Measurements from ENCODE around the gene TNKS1BP1. TPM values are rescaled to one million over a fixed set of nuclear protein-coding genes. Genes with fewer than 3 reads are reported as not detected.

TNKS1BP1 gene, protein sequence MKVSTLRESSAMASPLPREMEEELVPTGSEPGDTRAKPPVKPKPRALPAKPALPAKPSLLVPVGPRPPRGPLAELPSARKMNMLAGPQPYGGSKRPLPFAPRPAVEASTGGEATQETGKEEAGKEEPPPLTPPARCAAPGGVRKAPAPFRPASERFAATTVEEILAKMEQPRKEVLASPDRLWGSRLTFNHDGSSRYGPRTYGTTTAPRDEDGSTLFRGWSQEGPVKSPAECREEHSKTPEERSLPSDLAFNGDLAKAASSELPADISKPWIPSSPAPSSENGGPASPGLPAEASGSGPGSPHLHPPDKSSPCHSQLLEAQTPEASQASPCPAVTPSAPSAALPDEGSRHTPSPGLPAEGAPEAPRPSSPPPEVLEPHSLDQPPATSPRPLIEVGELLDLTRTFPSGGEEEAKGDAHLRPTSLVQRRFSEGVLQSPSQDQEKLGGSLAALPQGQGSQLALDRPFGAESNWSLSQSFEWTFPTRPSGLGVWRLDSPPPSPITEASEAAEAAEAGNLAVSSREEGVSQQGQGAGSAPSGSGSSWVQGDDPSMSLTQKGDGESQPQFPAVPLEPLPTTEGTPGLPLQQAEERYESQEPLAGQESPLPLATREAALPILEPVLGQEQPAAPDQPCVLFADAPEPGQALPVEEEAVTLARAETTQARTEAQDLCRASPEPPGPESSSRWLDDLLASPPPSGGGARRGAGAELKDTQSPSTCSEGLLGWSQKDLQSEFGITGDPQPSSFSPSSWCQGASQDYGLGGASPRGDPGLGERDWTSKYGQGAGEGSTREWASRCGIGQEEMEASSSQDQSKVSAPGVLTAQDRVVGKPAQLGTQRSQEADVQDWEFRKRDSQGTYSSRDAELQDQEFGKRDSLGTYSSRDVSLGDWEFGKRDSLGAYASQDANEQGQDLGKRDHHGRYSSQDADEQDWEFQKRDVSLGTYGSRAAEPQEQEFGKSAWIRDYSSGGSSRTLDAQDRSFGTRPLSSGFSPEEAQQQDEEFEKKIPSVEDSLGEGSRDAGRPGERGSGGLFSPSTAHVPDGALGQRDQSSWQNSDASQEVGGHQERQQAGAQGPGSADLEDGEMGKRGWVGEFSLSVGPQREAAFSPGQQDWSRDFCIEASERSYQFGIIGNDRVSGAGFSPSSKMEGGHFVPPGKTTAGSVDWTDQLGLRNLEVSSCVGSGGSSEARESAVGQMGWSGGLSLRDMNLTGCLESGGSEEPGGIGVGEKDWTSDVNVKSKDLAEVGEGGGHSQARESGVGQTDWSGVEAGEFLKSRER (N-terminal part only)
- total RNA-seq, result 10 to 100 TPM; 20.3 to 22.7 TPM

DNA sequence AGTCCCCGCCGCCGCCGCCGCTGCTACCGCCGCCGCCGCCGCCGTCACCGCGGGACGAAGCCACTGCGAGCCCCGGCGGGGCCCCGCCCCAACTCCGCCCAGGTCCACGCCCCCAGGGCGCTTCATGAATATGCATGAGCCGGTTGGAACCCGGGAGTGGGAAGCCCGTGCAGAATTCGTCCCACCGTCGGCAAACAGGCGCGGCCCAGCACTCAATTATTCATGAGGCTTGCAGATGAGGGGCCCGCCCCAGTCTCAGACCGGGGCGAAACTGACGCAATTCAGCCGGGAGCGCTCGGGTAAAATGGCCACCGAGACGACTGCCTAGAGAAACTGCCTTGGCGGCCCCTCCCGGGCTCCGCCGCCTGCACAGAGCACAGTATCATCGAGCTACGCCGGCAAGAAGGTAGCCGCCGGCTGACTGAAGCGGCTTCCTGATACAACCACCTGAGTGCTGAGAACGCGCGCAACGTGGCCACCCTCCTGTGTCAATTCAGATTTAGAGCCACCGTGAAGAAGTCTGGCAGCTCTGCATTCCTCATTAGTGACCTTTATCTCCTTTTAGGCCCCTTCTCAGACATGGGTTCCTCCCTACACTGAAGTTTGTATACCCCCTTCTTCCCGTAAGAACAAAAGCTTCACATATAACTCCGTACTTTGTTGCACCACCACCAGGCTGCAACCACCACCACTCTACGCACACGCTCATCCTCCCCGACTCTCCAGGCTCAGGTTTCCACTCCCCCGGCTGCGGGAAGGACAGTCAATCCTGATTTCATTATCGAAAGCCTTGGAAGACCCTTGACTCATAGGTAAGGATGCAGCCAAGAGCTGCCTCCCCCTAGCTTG, at the start of gene TNKS1BP1:
Gene TNKS1BP1 (minus strand): TSS at position 67 of the 849 bp plus-strand sequence. CDS start 3,067 bp downstream, outside the sequence.

DNA sequence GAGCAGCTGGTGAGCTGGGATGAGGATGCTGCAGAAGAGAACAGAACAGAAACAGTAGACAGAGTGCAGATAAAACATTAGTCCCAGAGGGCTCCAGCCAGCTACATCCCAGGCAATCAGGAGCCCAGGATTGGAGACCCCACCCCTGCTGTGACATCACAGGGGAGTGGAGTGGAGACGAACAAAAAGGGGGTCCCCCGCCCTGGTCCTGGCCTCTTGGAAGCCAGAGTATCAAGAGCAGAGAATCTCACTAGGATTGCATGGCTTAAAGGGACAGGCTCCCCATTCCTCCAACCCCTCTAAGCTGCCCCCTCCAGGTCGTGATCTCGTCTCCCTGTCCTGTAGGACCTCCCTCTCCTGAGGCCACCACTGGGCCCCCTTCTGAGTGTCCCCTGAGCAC, 13.4 kb upstream of the TNKS1BP1 start, which contains the start of gene P2RX3:
Gene P2RX3 (plus strand): TSS at position 211 of the 400 bp plus-strand sequence. CDS start 199 bp downstream, outside the sequence.

DNA sequence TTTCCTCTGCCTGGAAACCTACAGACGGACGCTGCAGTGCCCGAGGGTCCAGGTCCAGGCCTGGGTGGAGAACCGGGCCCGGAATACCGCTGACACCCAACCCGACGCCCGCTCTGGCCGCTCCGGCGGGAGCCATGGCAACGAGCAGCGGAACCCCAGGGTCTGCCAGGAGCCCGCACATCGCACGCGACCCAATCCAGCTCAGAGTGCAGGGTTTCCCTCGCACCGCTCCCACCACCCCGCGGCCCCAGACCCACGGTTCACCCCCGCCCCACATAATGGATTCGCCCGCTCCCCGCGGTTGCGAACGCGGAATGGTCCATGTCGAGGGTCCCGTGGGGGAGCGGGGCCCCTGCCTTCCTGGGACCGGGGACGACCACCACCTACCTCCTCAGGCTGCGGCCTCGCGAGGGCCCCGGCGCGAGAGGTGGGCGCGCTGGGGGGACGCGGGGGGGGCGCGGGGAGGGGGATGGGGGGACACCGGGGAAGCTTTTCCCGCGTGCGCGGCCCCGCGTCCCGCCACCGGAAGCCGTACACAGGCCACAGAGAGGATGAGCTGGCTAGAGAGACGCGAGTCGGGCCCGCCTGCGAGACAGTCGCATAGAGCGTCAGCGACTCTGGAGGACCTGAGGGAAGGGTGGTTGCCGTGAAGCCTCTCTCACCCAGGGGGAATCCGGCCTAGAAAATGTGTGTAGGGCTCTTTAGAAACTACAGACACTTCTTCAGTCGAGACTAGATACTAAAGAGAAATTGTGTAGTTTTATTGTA, 10.8 kb upstream of the TNKS1BP1 start, which contains the start of gene SSRP1:
Gene SSRP1 (minus strand): TSS at position 550 of the 768 bp plus-strand sequence. CDS start 771 bp downstream, outside the sequence.

Other genes starting within 250 kb of the TNKS1BP1 start
- gene LRRC55, start 143.0 kb downstream of the TNKS1BP1 start, total RNA-seq, result not detected
- not detected for gene APLNR, start 87.7 kb downstream of the TNKS1BP1 start, total RNA-seq
- gene SSRP1, start 10.9 kb upstream of the TNKS1BP1 start, total RNA-seq, result 10 to 100 TPM; 47.5 to 78.9 TPM
- not detected for gene P2RX3, start 13.4 kb upstream of the TNKS1BP1 start, total RNA-seq
- gene PRG3, start 56.2 kb upstream of the TNKS1BP1 start, total RNA-seq, result not detected
- gene PRG2, start 65.7 kb upstream of the TNKS1BP1 start, total RNA-seq, result under 1 TPM; under 0.01 to 0.69 TPM
- 100 to 1,000 TPM; 319 to 645 TPM for gene SLC43A3, start 102.2 kb upstream of the TNKS1BP1 start, total RNA-seq
- under 1 TPM; under 0.01 to 0.67 TPM for gene RTN4RL2, start 135.6 kb upstream of the TNKS1BP1 start, total RNA-seq
- 10 to 100 TPM in 1 of 2 donors, 1 to 10 TPM in 1; 5.2 to 17.0 TPM for gene SLC43A1, start 190.8 kb upstream of the TNKS1BP1 start, total RNA-seq
- gene TIMM10, start 205.8 kb upstream of the TNKS1BP1 start, total RNA-seq, result 10 to 100 TPM; 19.6 to 72.9 TPM
- not detected for gene SMTNL1, start 212.6 kb upstream of the TNKS1BP1 start, total RNA-seq
- gene UBE2L6, start 242.7 kb upstream of the TNKS1BP1 start, total RNA-seq, result 100 to 1,000 TPM; 169 to 295 TPM